ENCODE results near the gene BPIFB6. TPM values are rescaled to one million over a fixed set of nuclear protein-coding genes. Genes with fewer than 3 reads are reported as not detected.

Gene BPIFB6
- total and polyA plus RNA-seq, 10 of the 15 experiments (the other 5 are each of a cell fraction or from before 2014, with no cell fraction given) = not detected

GRCh38 chr20:33070111-33071053, 38.9 kb downstream of the BPIFB6 start (continued):
- TF ChIP-seq CTCF (IDR thresholded peaks at IDR 0.05 in 2 of 3, conservative IDR thresholded peaks at IDR 0.05 in 1 of 3; ENCODE audit: control insufficient read depth in 2 of 3, extremely low read depth in 1 of 3, insufficient read depth in 1 of 3, low read depth in 3 of 3, low read length in 3 of 3) (no peak), SKIL (IDR thresholded peaks at IDR 0.05; ENCODE audit: low read depth, poor library complexity, severe bottlenecking) (no peak), RAD21 (IDR thresholded peaks at IDR 0.05; ENCODE audit: insufficient read depth, low read depth, low read length) (no peak), IRF3 (IDR thresholded peaks at IDR 0.05) (no peak), RCOR1 (conservative IDR thresholded peaks at IDR 0.05; ENCODE audit: low read depth, low read length) (no peak), CBX5 (IDR thresholded peaks at IDR 0.05; ENCODE audit: low read depth) (no peak)

Measured in GM12878 (cell line).